Measurements from ENCODE around the gene IFNA14.
"Not testable (repeated sequence)": the region's sequence is repeated elsewhere in the genome, so short reads cannot be mapped to it uniquely, and the experiment has no call there.

IFNA14 gene

GRCh38 chr9:21239911-21240310 is at the start of gene IFNA14:
TSS of gene IFNA14 (minus strand) at chr9:21240005. CDS start at chr9:21239935, 70 bp downstream.
- no peak for DNase-seq

GRCh38 chr9:21287280-21287679 is 47.5 kb upstream of the IFNA14 start:
- no peak for DNase-seq

- DNase-seq: no peak
Measured at GRCh38 chr9:21286659-21287058, 46.9 kb upstream of the IFNA14 start.

GRCh38 chr9:21286099-21286498 is 46.3 kb upstream of the IFNA14 start:
- no peak for DNase-seq

- no peak for DNase-seq
Measured at GRCh38 chr9:21281275-21281674, 41.5 kb upstream of the IFNA14 start.

GRCh38 chr9:21268347-21268657 is 28.5 kb upstream of the IFNA14 start:
- DNase-seq: no peak

- DNase-seq: no peak
Measured at GRCh38 chr9:21267485-21268346, 27.9 kb upstream of the IFNA14 start.

GRCh38 chr9:21266733-21267484 is 27.1 kb upstream of the IFNA14 start:
- DNase-seq: no peak

- DNase-seq: no peak
Measured at GRCh38 chr9:21265421-21266189, 25.8 kb upstream of the IFNA14 start.

- no peak for DNase-seq
Measured at GRCh38 chr9:21255538-21256212, 15.9 kb upstream of the IFNA14 start.

- peak; percentile 11 for DNase-seq
Measured at GRCh38 chr9:21252721-21253547, 13.1 kb upstream of the IFNA14 start.

GRCh38 chr9:21251638-21252037 is 11.8 kb upstream of the IFNA14 start:
- DNase-seq: no peak

- no peak for DNase-seq
Measured at GRCh38 chr9:21251190-21251589, 11.4 kb upstream of the IFNA14 start.

- DNase-seq: no peak
Measured at GRCh38 chr9:21244836-21245235, 5.0 kb upstream of the IFNA14 start.

GRCh38 chr9:21236360-21236714 is 3.5 kb downstream of the IFNA14 start:
- DNase-seq: not testable (repeated sequence)

- DNase-seq: peak; percentile 57
Measured at GRCh38 chr9:21235468-21236359, 4.1 kb downstream of the IFNA14 start.

- no peak for DNase-seq
Measured at GRCh38 chr9:21234153-21234687, 5.6 kb downstream of the IFNA14 start.

- DNase-seq: no peak
Measured at GRCh38 chr9:21233258-21233657, 6.5 kb downstream of the IFNA14 start.

- no peak for DNase-seq
Measured at GRCh38 chr9:21228122-21228521, 11.7 kb downstream of the IFNA14 start, which contains the start of gene IFNA17. TSS of gene IFNA17 (minus strand) at chr9:21228222. CDS start at chr9:21228173, 49 bp downstream.

GRCh38 chr9:21217211-21217610 is 22.6 kb downstream of the IFNA14 start, which contains the start of gene IFNA16:
TSS of gene IFNA16 (minus strand) at chr9:21217311. CDS start at chr9:21217305, 6 bp downstream.
- DNase-seq: not testable (repeated sequence)

Measured in CD4-positive, alpha-beta T cell treated with Interleukin-10 for 1 hour (primary cell).